Epithelial cell of alveolus of lung (primary cell): ENCODE data around the gene FN1. TPM values are rescaled to one million over a fixed set of nuclear protein-coding genes. Genes with fewer than 3 reads are reported as not detected.

Experiments
- total RNA-seq: library from RNA; depleted of rRNA; stranded (reverse); fragments of >200 nt; gene quantifications from 2 replicates; pipeline ENCODE4 v1.2.1, GENCODE V29; 2015

The FN1 gene
- total RNA-seq: 6,279 and 12,176 TPM in 2 replicates

GRCh38 chr2:215435870-215436704 is at the start of gene FN1:
Gene FN1, minus strand, starts transcription at chr2:215436068. Its CDS starts 266 bp downstream, at chr2:215435802.

GRCh38 chr2:215311625-215312396 is 124.1 kb downstream of the FN1 start, which contains the start of gene ATIC:
Gene ATIC, plus strand, starts transcription at chr2:215312059. Its CDS starts 84 bp downstream, at chr2:215312143.

Other genes with a start within 250 kb of the FN1 start
- 54.9 and 57.2 TPM in 2 replicates for gene ATIC, start 124.0 kb downstream of the FN1 start, total RNA-seq